IMR-90 (cell line): ENCODE results near the gene NKAIN2.

ENCODE experiments used
- CTCF ChIP-seq: conservative IDR thresholded peaks from 2 replicates; pipeline ENCODE4 v1.5.1; 2012; ENCODE audit warnings: mild to moderate bottlenecking, low read depth, low read length, improper control_type of control experiment
- MXI1 ChIP-seq: IDR thresholded peaks from 2 replicates; pipeline ENCODE4 v1.6.1; 2012; ENCODE audit warnings: low read depth, mild to moderate bottlenecking, low read length, moderate library complexity, borderline replicate concordance
- RFX5 ChIP-seq: IDR thresholded peaks from 2 replicates; pipeline ENCODE4 v1.8.0; 2012; ENCODE audit warnings: low read depth, mild to moderate bottlenecking, low read length, moderate library complexity

DNA sequence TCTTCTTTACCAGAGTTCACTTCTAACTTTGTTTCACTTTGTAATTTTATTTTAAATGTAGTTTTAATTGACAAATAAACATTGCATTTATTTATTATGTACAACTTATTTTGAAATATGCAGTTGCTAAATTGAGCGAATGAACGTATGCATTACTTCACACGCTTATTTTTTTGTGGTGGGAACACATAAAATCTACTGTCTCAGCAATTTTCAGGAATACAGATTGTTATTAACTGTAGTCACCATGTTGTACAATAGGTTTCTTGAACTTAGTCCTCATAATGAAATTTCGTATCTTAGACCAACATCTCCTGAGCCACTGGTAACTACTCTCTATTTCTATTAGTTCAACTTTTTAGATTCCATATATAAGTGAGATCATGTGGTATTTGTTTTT lies 46.9 kb downstream of the NKAIN2 start:
- no peak for TF ChIP-seq RFX5
- no peak for TF ChIP-seq CTCF
- no peak for TF ChIP-seq MXI1
